HG03565 (cell line): ENCODE data around the gene PARP11.

Experiments
- ATAC-seq: cut with Tn5 transposase; IDR thresholded peaks from one replicate; pipeline ENCODE4 v1.9.1; 2021; ENCODE audit warnings: mild to moderate bottlenecking, moderate library complexity; ENCODE audit not compliant: unreplicated experiment

The PARP11 gene

GRCh38 chr12:3827301-3828000 is 45.7 kb downstream of the PARP11 start:
- no peak for ATAC-seq

GRCh38 chr12:3821441-3821840 is 51.8 kb downstream of the PARP11 start:
- no peak for ATAC-seq

GRCh38 chr12:3820122-3820521 is 53.1 kb downstream of the PARP11 start:
- ATAC-seq = no peak

GRCh38 chr12:3816266-3816665 is 56.9 kb downstream of the PARP11 start:
- no peak for ATAC-seq

- no peak for ATAC-seq
Measured at GRCh38 chr12:3815094-3815766, 58.0 kb downstream of the PARP11 start.

GRCh38 chr12:3810540-3810939 is 62.7 kb downstream of the PARP11 start:
- no peak for ATAC-seq

GRCh38 chr12:3810016-3810370 is 63.2 kb downstream of the PARP11 start:
- no peak for ATAC-seq

GRCh38 chr12:3809357-3810015 is 63.7 kb downstream of the PARP11 start:
- no peak for ATAC-seq

GRCh38 chr12:3805077-3805476 is 68.1 kb downstream of the PARP11 start:
- ATAC-seq = no peak

GRCh38 chr12:3803865-3804472 is 69.2 kb downstream of the PARP11 start:
- ATAC-seq = no peak

- no peak for ATAC-seq
Measured at GRCh38 chr12:3802721-3803120, 70.5 kb downstream of the PARP11 start.

- no peak for ATAC-seq
Measured at GRCh38 chr12:3797531-3798048, 75.6 kb downstream of the PARP11 start.

GRCh38 chr12:3795492-3796133 is 77.6 kb downstream of the PARP11 start:
- no peak for ATAC-seq

- ATAC-seq = no peak
Measured at GRCh38 chr12:3795066-3795465, 78.1 kb downstream of the PARP11 start.

GRCh38 chr12:3792623-3793288 is 80.4 kb downstream of the PARP11 start:
- no peak for ATAC-seq

- ATAC-seq = no peak
Measured at GRCh38 chr12:3791256-3791874, 81.8 kb downstream of the PARP11 start.

- ATAC-seq = no peak
Measured at GRCh38 chr12:3790642-3791041, 82.6 kb downstream of the PARP11 start.

GRCh38 chr12:3789838-3790237 is 83.4 kb downstream of the PARP11 start:
- no peak for ATAC-seq

GRCh38 chr12:3777206-3777809 is 95.9 kb downstream of the PARP11 start:
- ATAC-seq = no peak
